ENCODE data around the gene PLXNA3. TPM values are rescaled to one million over a fixed set of nuclear protein-coding genes. Genes with fewer than 3 reads are reported as not detected.

Gene PLXNA3
- total RNA-seq, 2 experiments from 2014 or later = 35.1 to 38.1 TPM

DNA sequence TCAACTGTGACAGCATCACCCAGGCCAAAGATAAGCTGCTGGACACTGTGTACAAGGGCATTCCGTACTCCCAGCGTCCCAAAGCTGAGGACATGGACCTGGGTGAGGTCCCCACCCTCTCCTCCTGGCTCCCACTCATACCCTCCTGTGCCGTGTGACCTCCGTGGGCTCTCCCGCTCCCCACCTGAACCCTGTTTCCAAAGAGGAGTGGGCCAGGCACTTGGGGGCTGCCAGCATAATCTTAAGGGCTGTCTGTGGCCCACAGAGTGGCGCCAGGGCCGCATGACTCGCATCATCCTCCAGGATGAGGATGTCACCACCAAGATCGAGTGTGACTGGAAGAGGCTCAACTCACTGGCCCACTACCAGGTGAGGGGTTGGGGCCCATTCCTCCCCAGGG, 11.0 kb downstream of the PLXNA3 start:
- H3K9me3 Mint-ChIP-seq = no peaks in the 10 kb centered on the region
- no peak for ATAC-seq (ENCODE audit: poor library complexity)
- Histone ChIP-seq H3K4me3 (ENCODE audit: low read length) (no peak overlapping the region), H3K9me3 (ENCODE audit: control insufficient read depth in 1 of 2, insufficient read depth in 1 of 2, low read length in 2 of 2) (no peaks in the 10 kb centered on the region), H3K27me3 (ENCODE audit: control insufficient read depth in 1 of 2, insufficient read depth in 2 of 2, low read length in 2 of 2) (no peaks in the 10 kb centered on the region), H3K4me1 (ENCODE audit: insufficient read depth, low read length) (no peaks in the 10 kb centered on the region), H3K36me3 (ENCODE audit: insufficient read depth, low read length) (peaks cover 52% of the 10 kb centered on the region), H3K27ac (ENCODE audit: low read depth in 1 of 2, low read length in 2 of 2) (no peak overlapping the region)
- intact Hi-C loops (cut with DNase I, micrococcal nuclease) = no loop called here
- no peak overlapping the region for H3K4me3 Mint-ChIP-seq
- H3K27me3 Mint-ChIP-seq = no peaks in the 10 kb centered on the region
- ChIA-PET CTCF (no interaction called here), POLR2A (no interaction called here)
- H3K4me1 Mint-ChIP-seq (ENCODE audit: low read depth) = no peaks in the 10 kb centered on the region
- no peak for DNase-seq
- peaks cover 19% of the 10 kb centered on the region for H3K36me3 Mint-ChIP-seq (ENCODE audit: low read depth)
- TF ChIP-seq, protein P1, sequence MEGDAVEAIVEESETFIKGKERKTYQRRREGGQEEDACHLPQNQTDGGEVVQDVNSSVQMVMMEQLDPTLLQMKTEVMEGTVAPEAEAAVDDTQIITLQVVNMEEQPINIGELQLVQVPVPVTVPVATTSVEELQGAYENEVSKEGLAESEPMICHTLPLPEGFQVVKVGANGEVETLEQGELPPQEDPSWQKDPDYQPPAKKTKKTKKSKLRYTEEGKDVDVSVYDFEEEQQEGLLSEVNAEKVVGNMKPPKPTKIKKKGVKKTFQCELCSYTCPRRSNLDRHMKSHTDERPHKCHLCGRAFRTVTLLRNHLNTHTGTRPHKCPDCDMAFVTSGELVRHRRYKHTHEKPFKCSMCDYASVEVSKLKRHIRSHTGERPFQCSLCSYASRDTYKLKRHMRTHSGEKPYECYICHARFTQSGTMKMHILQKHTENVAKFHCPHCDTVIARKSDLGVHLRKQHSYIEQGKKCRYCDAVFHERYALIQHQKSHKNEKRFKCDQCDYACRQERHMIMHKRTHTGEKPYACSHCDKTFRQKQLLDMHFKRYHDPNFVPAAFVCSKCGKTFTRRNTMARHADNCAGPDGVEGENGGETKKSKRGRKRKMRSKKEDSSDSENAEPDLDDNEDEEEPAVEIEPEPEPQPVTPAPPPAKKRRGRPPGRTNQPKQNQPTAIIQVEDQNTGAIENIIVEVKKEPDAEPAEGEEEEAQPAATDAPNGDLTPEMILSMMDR (IDR thresholded peaks at IDR 0.05) = no peak
- H3K27ac Mint-ChIP-seq = no peak overlapping the region

DNA sequence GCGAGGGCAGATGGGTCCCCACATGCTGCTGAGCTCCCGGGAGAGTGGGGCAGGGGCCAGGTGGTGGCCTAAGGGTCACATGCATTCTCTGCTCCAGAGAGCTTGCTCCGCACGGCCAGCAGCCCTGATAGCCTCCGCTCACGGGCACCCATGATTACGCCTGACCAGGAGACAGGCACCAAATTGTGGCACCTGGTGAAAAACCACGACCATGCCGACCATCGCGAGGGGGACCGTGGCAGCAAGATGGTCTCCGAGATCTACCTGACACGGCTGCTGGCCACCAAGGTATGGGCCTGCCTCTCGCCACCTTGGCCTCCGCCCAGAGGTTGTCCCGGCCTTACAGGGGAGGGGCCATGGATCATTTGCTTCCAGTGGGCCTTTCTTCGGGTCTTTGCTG, 11.8 kb downstream of the PLXNA3 start:
- ATAC-seq (ENCODE audit: poor library complexity) = no peak
- Histone ChIP-seq H3K36me3 (ENCODE audit: insufficient read depth, low read length) (peaks cover 45% of the 10 kb centered on the region), H3K27ac (ENCODE audit: low read depth in 1 of 2, low read length in 2 of 2) (no peak overlapping the region), H3K4me1 (ENCODE audit: insufficient read depth, low read length) (no peaks in the 10 kb centered on the region), H3K9me3 (ENCODE audit: control insufficient read depth in 1 of 2, insufficient read depth in 1 of 2, low read length in 2 of 2) (no peaks in the 10 kb centered on the region), H3K4me3 (ENCODE audit: low read length) (no peak overlapping the region), H3K27me3 (ENCODE audit: control insufficient read depth in 1 of 2, insufficient read depth in 2 of 2, low read length in 2 of 2) (no peaks in the 10 kb centered on the region)
- ChIA-PET CTCF (no interaction called here), POLR2A (no interaction called here)
- H3K36me3 Mint-ChIP-seq (ENCODE audit: low read depth) = peaks cover 19% of the 10 kb centered on the region
- no peaks in the 10 kb centered on the region for H3K9me3 Mint-ChIP-seq
- intact Hi-C loops (cut with DNase I, micrococcal nuclease) = no loop called here
- TF ChIP-seq, protein P1 (IDR thresholded peaks at IDR 0.05) = no peak
- no peaks in the 10 kb centered on the region for H3K4me1 Mint-ChIP-seq (ENCODE audit: low read depth)
- no peak overlapping the region for H3K27ac Mint-ChIP-seq
- H3K27me3 Mint-ChIP-seq = no peaks in the 10 kb centered on the region
- DNase-seq = no peak
- no peak overlapping the region for H3K4me3 Mint-ChIP-seq

- Mint-ChIP-seq H3K4me3 (no peak overlapping the region), H3K36me3 (ENCODE audit: low read depth) (peaks cover 19% of the 10 kb centered on the region), H3K4me1 (ENCODE audit: low read depth) (no peaks in the 10 kb centered on the region), H3K9me3 (no peaks in the 10 kb centered on the region), H3K27ac (no peak overlapping the region), H3K27me3 (no peaks in the 10 kb centered on the region)
- intact Hi-C loops (cut with DNase I, micrococcal nuclease) = no loop called here
- TF ChIP-seq, protein P1 (IDR thresholded peaks at IDR 0.05) = no peak
- POLR2A ChIA-PET = no interaction called here
- H3K9me3 ChIP-seq (ENCODE audit: control insufficient read depth in 1 of 2, insufficient read depth in 1 of 2, low read length in 2 of 2) = no peaks in the 10 kb centered on the region
- CTCF ChIA-PET = no interaction called here
- H3K4me1 ChIP-seq (ENCODE audit: insufficient read depth, low read length) = no peaks in the 10 kb centered on the region
- no peak overlapping the region for H3K27ac ChIP-seq (ENCODE audit: low read depth in 1 of 2, low read length in 2 of 2)
- no peaks in the 10 kb centered on the region for H3K27me3 ChIP-seq (ENCODE audit: control insufficient read depth in 1 of 2, insufficient read depth in 2 of 2, low read length in 2 of 2)
- H3K4me3 ChIP-seq (ENCODE audit: low read length) = no peak overlapping the region
- peaks cover 40% of the 10 kb centered on the region for H3K36me3 ChIP-seq (ENCODE audit: insufficient read depth, low read length)
- DNase-seq (no peak), ATAC-seq (ENCODE audit: poor library complexity) (no peak)
Measured at GRCh38 chrX:154470434-154470833, 12.4 kb downstream of the PLXNA3 start.
